ENCODE data around the gene CCDC124. TPM values are rescaled to one million over a fixed set of nuclear protein-coding genes. Genes with fewer than 3 reads are reported as not detected.

Gene CCDC124
- total RNA-seq, 1 donor, result 22.9 TPM

DNA sequence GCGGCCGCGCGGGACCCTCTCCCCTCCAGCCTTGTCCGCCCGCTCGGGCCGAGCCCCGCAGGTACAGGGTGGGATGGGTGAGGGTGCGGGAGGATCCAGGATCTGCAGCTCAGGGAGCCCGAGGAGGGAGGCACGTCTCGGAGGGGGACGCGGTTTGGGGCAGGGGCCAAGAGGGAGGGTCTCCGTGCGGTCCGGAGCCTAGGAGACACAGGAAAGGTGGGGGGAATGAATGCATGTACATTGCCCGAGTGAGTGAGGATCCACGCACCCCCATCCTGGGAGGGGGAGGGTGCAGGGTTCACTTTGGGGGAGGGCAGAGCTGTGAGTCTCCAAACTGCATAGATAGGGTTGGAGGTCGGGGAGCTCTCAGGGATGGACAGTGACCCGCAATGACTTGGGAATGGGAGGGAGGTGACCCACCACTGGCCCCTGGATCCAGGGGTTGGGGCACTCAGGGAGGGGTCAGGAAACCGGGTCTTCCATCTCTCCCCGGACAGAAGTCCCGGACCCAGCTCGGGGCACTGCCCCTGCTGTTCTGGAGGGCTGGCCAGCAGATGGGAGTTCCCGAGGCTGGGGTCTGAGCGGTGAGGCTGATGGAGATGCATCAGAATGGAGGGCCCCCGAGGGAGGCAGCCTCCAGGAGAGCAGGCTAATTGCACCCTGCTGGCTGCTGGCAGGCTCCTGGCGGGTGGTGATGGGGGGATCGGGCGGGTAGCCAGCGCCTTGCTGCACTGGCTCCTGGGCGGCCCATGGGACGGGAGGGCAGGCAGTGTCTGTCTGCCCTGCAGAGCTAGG, 34.6 kb downstream of the CCDC124 start:
- no peak for DNase-seq (ENCODE audit: low read depth)
- no peak overlapping the region for H3K4me3 ChIP-seq (ENCODE audit: low read depth, low read length)
- TF ChIP-seq, protein P1, sequence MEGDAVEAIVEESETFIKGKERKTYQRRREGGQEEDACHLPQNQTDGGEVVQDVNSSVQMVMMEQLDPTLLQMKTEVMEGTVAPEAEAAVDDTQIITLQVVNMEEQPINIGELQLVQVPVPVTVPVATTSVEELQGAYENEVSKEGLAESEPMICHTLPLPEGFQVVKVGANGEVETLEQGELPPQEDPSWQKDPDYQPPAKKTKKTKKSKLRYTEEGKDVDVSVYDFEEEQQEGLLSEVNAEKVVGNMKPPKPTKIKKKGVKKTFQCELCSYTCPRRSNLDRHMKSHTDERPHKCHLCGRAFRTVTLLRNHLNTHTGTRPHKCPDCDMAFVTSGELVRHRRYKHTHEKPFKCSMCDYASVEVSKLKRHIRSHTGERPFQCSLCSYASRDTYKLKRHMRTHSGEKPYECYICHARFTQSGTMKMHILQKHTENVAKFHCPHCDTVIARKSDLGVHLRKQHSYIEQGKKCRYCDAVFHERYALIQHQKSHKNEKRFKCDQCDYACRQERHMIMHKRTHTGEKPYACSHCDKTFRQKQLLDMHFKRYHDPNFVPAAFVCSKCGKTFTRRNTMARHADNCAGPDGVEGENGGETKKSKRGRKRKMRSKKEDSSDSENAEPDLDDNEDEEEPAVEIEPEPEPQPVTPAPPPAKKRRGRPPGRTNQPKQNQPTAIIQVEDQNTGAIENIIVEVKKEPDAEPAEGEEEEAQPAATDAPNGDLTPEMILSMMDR (IDR thresholded peaks at IDR 0.05; ENCODE audit: insufficient read depth, low read depth, low read length), result no peak

DNA sequence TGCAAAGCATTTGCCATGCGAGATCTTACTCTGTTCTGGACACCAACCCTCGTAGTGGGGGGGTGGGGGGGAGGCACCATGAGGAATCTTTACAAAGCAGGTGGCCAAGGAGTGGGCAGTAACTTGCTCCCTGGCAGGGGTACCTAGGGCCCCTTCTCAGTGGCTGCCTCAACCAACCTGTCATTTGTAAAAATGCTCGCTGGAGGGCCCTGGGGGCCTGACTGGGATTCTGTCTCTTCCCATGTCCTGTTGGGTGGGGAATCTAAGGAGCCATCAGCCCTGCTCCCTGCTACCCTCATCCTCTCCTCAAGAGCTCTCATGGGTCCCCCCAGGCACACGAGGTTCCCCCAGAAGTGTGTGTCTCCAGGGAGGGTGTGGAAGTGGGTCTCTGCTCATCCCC, 35.5 kb downstream of the CCDC124 start:
- DNase-seq (ENCODE audit: low read depth), result no peak
- H3K4me3 ChIP-seq (ENCODE audit: low read depth, low read length), result no peak overlapping the region
- TF ChIP-seq, protein P1 (IDR thresholded peaks at IDR 0.05; ENCODE audit: insufficient read depth, low read depth, low read length), result no peak

DNA sequence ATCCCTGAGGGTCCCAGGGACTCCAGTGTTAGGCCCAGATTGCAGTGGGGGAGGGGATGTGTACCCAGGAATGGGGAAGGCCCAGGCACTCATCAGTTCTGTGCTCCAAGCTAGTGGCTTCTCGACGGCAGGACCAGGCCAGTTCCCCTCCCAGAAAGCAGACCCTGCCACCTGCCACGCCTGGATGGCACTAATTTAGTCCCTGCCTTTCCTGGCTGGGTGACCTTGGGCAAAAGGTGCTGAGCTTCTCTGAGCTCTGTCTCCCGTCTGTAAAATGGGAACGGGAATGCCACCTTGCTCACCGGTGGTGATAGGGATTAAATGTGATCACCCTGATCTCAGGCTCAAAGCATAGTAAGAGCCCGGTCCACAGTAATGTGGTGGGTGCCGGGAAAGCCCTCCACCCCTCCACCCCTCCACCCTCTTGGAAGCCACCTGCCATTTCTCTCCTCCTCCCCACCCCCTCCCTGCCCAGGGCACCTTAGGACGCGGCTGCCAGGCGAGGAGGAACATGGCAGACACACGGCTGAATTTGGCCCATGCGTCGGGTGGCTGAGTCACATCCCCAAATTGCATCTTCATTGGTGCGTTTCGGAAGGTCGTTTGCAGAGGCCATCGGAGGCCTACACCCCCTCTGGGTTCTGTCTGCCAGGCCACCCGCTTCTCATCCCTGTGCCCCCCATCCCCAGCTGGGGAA, 36.4 kb downstream of the CCDC124 start:
- TF ChIP-seq, protein P1 (IDR thresholded peaks at IDR 0.05; ENCODE audit: insufficient read depth, low read depth, low read length), result no peak
- H3K4me3 ChIP-seq (ENCODE audit: low read depth, low read length), result no peak overlapping the region
- DNase-seq (ENCODE audit: low read depth), result no peak

DNA sequence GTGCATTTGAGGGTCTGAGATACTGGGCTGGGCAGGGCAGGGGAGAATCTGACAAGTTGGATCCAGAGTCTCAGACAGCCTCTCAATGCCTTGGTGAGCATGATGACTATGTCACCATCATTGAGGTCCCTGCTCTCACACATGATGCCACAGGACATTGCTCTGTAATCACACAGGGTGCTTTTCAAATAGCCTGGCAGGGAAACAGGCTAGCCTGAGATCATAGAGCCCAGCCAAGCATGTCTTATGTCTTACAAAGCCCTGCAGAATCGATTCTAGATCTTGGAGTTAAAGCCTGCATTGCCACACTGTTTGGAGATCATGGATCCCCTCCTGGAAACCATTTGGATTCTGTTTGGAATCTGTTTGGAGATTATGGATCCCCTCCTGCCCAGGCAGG, 39.4 kb downstream of the CCDC124 start:
- DNase-seq (ENCODE audit: low read depth), result no peak
- H3K4me3 ChIP-seq (ENCODE audit: low read depth, low read length), result no peak overlapping the region
- TF ChIP-seq, protein P1 (IDR thresholded peaks at IDR 0.05; ENCODE audit: insufficient read depth, low read depth, low read length), result no peak

DNA sequence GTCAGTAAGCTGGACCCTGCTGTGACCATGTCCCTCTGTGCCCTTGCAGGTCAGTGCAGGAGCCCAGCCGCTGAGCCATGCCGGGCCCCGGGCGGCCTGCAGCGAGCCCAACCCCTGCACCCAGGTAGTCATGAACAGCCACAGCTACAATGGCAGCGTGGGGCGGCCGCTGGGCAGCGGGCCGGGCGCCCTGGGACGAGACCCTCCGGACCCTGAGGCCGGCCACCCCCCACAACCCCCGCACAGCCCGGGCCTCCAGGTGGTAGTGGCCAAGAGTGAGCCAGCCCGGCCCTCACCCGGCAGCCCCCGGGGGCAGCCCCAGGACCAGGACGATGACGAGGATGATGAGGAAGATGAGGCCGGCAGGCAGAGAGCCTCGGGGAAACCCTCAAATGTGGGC, 40.9 kb downstream of the CCDC124 start:
- no peak overlapping the region for H3K4me3 ChIP-seq (ENCODE audit: low read depth, low read length)
- DNase-seq (ENCODE audit: low read depth), result no peak

DNA sequence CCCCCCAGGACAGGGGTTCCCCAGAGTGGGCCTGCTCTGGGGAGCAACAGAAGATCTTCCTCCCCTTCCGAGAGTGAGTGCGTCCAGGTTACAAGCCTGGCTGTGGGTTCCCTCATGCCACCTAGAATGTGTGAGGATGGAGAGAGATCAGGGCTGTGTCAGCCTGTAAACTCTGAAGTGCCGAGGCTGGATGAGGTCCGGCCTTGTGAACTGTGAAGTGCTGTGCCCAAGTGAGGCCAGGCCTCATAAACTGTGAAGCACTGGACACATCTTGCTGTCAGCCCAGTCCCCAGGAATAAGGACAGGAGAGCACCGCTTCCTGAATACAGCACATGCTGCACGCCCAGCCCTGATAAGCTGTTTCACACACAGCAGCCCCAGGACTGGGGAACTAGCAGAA, 41.7 kb downstream of the CCDC124 start:
- DNase-seq (ENCODE audit: low read depth), result no peak
- TF ChIP-seq, protein P1 (IDR thresholded peaks at IDR 0.05; ENCODE audit: insufficient read depth, low read depth, low read length), result no peak

More for the DNA sequence above, 40.9 kb downstream of the CCDC124 start:
- TF ChIP-seq, protein P1 (IDR thresholded peaks at IDR 0.05; ENCODE audit: insufficient read depth, low read depth, low read length), result no peak

More for the DNA sequence above, 41.7 kb downstream of the CCDC124 start:
- no peak overlapping the region for H3K4me3 ChIP-seq (ENCODE audit: low read depth, low read length)

All from fibroblast of villous mesenchyme (primary cell).